ENCODE data around the gene POLD4.
A peak's percentile ranks its signal among the peaks of the same experiment; 100 is the strongest.

POLD4 gene

GRCh38 chr11:67395555-67396258 lies 42.4 kb upstream of the POLD4 start:
- Histone ChIP-seq H3K27ac (no peak overlapping the region), H3K27me3 (ENCODE audit: insufficient read depth, low read depth, severe bottlenecking) (no peaks in the 10 kb centered on the region), H3K9me3 (ENCODE audit: severe bottlenecking) (no peaks in the 10 kb centered on the region), H3K36me3 (peaks cover 80% of the 10 kb centered on the region), H3K4me3 (ENCODE audit: low read depth, low read length) (no peak overlapping the region)
- no peak for DNase-seq
- TF ChIP-seq, protein P1, sequence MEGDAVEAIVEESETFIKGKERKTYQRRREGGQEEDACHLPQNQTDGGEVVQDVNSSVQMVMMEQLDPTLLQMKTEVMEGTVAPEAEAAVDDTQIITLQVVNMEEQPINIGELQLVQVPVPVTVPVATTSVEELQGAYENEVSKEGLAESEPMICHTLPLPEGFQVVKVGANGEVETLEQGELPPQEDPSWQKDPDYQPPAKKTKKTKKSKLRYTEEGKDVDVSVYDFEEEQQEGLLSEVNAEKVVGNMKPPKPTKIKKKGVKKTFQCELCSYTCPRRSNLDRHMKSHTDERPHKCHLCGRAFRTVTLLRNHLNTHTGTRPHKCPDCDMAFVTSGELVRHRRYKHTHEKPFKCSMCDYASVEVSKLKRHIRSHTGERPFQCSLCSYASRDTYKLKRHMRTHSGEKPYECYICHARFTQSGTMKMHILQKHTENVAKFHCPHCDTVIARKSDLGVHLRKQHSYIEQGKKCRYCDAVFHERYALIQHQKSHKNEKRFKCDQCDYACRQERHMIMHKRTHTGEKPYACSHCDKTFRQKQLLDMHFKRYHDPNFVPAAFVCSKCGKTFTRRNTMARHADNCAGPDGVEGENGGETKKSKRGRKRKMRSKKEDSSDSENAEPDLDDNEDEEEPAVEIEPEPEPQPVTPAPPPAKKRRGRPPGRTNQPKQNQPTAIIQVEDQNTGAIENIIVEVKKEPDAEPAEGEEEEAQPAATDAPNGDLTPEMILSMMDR (IDR thresholded peaks at IDR 0.05; ENCODE audit: low read depth, low read length) = no peak

DNA sequence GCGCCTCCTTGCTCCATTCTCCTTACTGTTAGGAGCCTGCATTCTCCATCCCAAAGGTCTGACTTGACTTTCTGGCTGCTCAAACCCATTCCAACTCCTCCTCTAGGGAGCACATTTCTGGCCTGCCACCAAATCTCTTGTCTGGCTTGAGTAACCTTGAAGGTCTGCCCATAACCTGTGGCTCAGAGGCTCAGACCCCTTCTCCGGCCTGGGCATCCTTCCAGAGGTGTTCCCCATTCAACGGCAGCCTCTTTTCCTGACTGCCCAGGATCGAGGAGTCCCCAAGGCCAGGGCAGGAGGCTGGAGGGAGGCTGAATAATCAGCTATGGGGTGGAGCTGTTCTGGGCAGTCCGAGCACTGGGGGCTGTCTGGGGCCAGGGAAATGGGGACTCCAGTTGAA lies 40.6 kb upstream of the POLD4 start:
- H3K9me3 ChIP-seq (ENCODE audit: severe bottlenecking) = no peaks in the 10 kb centered on the region
- no peak overlapping the region for H3K27ac ChIP-seq
- peaks cover 62% of the 10 kb centered on the region for H3K36me3 ChIP-seq
- no peak overlapping the region for H3K4me3 ChIP-seq (ENCODE audit: low read depth, low read length)
- DNase-seq = no peak
- TF ChIP-seq, protein P1 (IDR thresholded peaks at IDR 0.05; ENCODE audit: low read depth, low read length) = no peak
- H3K27me3 ChIP-seq (ENCODE audit: insufficient read depth, low read depth, severe bottlenecking) = no peaks in the 10 kb centered on the region

DNA sequence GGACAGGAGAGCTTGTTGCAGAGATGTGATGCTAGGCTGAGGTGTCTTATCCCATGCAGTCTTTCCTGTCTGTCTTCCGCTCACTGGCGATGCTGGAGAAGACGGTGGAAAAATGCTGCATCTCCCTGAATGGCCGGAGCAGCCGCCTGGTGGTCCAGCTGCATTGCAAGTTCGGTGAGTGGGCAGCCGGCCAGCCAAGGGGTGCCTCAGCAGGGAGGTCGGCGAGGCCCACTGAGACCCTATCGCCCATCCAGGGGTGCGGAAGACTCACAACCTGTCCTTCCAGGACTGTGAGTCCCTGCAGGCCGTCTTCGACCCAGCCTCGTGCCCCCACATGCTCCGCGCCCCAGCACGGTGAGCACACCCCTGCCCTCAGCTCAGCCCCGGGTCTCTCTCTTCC lies 40.1 kb upstream of the POLD4 start:
- H3K27ac ChIP-seq = no peak overlapping the region
- H3K36me3 ChIP-seq = peaks cover 57% of the 10 kb centered on the region

GRCh38 chr11:67392183-67392715 lies 38.9 kb upstream of the POLD4 start:
- Histone ChIP-seq H3K36me3 (peaks cover 45% of the 10 kb centered on the region), H3K4me3 (ENCODE audit: low read depth, low read length) (peak overlapping the region; percentile 85), H3K27ac (peak overlapping the region; percentile 96), H3K27me3 (ENCODE audit: insufficient read depth, low read depth, severe bottlenecking) (no peaks in the 10 kb centered on the region), H3K9me3 (ENCODE audit: severe bottlenecking) (no peaks in the 10 kb centered on the region)
- TF ChIP-seq, protein P1 (IDR thresholded peaks at IDR 0.05; ENCODE audit: low read depth, low read length) = no peak
- no peak for DNase-seq

More for the DNA sequence above, 40.1 kb upstream of the POLD4 start:
- H3K4me3 ChIP-seq (ENCODE audit: low read depth, low read length) = no peak overlapping the region
- TF ChIP-seq, protein P1 (IDR thresholded peaks at IDR 0.05; ENCODE audit: low read depth, low read length) = no peak
- no peaks in the 10 kb centered on the region for H3K9me3 ChIP-seq (ENCODE audit: severe bottlenecking)
- H3K27me3 ChIP-seq (ENCODE audit: insufficient read depth, low read depth, severe bottlenecking) = no peaks in the 10 kb centered on the region
- no peak for DNase-seq

GRCh38 chr11:67391304-67392182 lies 38.2 kb upstream of the POLD4 start, which contains the start of gene RAD9A:
Gene RAD9A, plus strand, starts transcription at chr11:67391986. Its CDS starts 59 bp downstream, at chr11:67392045.
- TF ChIP-seq, protein P1 (IDR thresholded peaks at IDR 0.05; ENCODE audit: low read depth, low read length) = no peak
- H3K36me3 ChIP-seq = peaks cover 38% of the 10 kb centered on the region
- H3K27me3 ChIP-seq (ENCODE audit: insufficient read depth, low read depth, severe bottlenecking) = no peaks in the 10 kb centered on the region
- DNase-seq = peak; percentile 96
- no peaks in the 10 kb centered on the region for H3K9me3 ChIP-seq (ENCODE audit: severe bottlenecking)
- H3K27ac ChIP-seq = peak within 1 kb of the TSS; percentile 96
- H3K4me3 ChIP-seq (ENCODE audit: low read depth, low read length) = peak within 1 kb of the TSS; percentile 85

Data from WERI-Rb-1 (cell line).